ENCODE measurements around the gene INPP5A.

INPP5A gene

DNA sequence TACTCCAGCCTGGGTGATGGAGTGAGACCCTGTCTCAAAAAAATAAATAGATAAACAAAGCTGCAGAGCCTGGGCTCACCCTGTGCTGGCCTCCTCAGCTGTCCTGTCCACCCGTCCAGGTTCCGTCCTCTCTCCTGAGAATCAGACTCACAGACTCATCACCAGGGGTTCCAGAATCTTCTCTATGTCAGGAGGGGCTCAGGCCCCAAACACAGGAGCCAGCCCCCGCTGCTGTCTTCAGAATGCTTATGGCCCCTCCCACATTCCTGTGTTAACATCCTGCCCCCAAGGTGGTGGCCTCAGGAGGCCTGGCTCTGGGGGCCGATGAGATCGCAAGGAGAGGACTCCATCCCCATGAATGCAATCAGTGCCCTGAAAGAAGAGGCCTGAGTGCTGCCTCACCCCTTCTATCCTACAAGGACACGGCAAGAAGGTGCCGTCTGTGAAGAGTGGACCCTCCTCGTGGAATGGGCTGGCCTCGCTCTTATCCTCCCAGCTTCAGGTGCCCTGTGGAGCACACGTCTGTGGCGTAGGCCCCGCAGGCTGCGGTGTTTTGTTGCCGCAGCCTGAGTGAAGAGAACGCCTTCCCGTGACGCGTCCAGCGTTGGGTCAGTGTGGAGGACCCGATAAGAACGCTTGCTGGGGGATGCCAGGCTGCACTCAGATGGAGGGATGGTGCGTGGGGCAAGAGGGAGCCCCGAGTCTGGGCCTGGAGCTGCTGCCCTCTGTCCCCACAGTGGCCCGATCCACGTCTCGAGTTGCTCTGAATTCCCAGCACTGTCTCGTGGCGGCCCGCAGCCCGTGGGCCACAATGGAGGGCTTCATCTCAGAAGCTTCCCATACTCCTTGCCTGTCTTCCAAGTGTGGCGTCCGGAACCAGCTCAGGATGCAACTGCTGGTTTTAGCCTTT lies 77.1 kb downstream of the INPP5A start:
- FAIRE-seq (no peak), DNase-seq (ENCODE audit: insufficient read length, low spot score) (no peak)
- no peak for TF ChIP-seq POU2F2 (IDR thresholded peaks at IDR 0.05; ENCODE audit: low read depth, low read length)
- TF ChIP-seq POLR2AphosphoS5 (IDR thresholded peaks at IDR 0.05; ENCODE audit: low read depth, low read length), result no peak
- TF ChIP-seq PAX5 (IDR thresholded peaks at IDR 0.05; ENCODE audit: insufficient read depth, low read length, severe bottlenecking), result no peak
- no peak for TF ChIP-seq TAF1 (IDR thresholded peaks at IDR 0.05; ENCODE audit: low read depth, low read length)
- no peak for TF ChIP-seq SPI1 (IDR thresholded peaks at IDR 0.05; ENCODE audit: low read depth, low read length)
- TF ChIP-seq POLR2A (IDR thresholded peaks at IDR 0.05; ENCODE audit: low read depth, low read length), result no peak

- FAIRE-seq, result no peak
- DNase-seq (ENCODE audit: insufficient read length, low spot score), result no peak
- no peak for TF ChIP-seq PAX5 (IDR thresholded peaks at IDR 0.05; ENCODE audit: insufficient read depth, low read length, severe bottlenecking)
- TF ChIP-seq POU2F2 (IDR thresholded peaks at IDR 0.05; ENCODE audit: low read depth, low read length), result no peak
- TF ChIP-seq POLR2AphosphoS5 (IDR thresholded peaks at IDR 0.05; ENCODE audit: low read depth, low read length), result no peak
- no peak for TF ChIP-seq POLR2A (IDR thresholded peaks at IDR 0.05; ENCODE audit: low read depth, low read length)
- no peak for TF ChIP-seq TAF1 (IDR thresholded peaks at IDR 0.05; ENCODE audit: low read depth, low read length)
- TF ChIP-seq SPI1 (IDR thresholded peaks at IDR 0.05; ENCODE audit: low read depth, low read length), result no peak
Observed at GRCh38 chr10:132615341-132616169, 78.0 kb downstream of the INPP5A start.

DNA sequence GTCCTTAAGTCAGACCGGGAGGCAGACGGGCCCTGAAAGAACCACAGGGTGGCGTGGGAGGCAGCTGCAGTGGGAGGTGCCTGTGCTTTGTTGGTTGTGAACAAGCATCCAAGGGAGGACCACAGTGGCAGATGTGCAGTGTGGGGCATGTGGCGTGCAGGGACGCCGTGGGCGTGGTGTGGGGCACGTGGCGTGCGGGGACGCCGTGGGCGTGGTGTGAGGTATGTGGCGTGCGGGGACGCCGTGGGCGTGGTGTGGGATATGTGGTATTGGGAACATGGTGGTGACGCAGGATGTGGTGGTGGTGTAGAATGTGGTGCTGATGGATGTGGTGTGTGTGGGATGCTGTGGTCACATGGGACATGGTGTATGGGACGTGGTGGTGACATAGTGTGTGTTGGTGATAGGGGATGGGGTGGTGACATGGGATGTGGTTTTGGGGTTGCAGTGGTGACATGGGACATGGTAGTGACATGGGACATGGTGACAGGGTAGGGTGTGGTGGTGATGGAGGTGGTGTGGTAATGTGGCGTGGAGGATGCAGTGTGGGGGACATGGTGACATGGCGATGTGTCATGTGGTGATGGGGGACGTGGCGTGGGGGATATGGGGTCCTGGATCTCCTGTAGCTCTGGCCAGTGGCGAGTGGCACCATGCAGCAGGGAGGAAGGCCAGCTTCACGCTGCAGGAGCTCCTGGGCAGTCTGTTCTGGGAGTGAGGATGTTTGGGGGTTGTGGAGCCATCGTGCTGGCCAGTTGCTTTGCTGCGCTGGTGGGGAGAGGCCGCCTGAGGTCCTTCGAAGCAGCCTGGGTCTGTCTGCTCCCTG lies 78.8 kb downstream of the INPP5A start:
- TF ChIP-seq TAF1 (IDR thresholded peaks at IDR 0.05; ENCODE audit: low read depth, low read length), result no peak
- TF ChIP-seq POLR2AphosphoS5 (IDR thresholded peaks at IDR 0.05; ENCODE audit: low read depth, low read length), result no peak
- TF ChIP-seq POLR2A (IDR thresholded peaks at IDR 0.05; ENCODE audit: low read depth, low read length), result no peak
- no peak for TF ChIP-seq SPI1 (IDR thresholded peaks at IDR 0.05; ENCODE audit: low read depth, low read length)
- TF ChIP-seq POU2F2 (IDR thresholded peaks at IDR 0.05; ENCODE audit: low read depth, low read length), result no peak
- no peak for TF ChIP-seq PAX5 (IDR thresholded peaks at IDR 0.05; ENCODE audit: insufficient read depth, low read length, severe bottlenecking)
- DNase-seq (ENCODE audit: insufficient read length, low spot score) (no peak), FAIRE-seq (peak; percentile 80)

DNA sequence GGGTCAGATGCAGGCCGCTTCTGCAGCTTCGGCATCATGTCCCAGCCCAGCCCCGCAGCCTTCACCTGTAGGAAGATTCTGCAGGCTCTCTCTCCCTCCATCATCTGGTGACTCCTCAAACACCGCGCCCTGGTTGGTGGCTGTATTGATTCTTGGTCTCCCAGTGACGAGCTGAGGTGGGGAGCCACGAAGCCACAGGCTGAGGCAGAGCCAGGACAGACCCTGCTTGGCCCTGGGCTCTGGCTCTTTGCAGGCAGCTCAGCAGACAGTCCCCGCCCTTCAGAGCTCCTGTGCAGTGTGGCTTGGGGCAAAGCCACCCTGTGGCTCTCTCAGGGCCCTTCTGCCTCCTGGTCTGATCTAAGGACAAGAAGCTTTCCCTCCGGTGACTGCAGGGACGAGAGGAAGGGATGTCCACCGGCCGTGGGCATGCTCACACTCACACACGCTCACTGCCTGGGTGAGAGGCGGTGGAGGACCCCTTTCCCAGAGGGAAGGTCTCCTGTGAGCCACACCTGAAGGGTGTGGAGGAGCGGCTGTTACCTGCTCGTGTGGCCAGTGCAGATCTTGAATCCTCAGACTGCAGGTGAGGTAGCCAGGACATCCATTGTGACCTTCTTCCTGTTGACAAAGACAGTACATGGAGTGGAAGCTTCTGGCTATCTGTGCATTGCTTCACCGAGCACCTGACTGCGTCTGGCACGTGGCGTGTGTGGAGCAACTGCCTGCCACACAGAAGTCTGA lies 79.6 kb downstream of the INPP5A start:
- no peak for DNase-seq (ENCODE audit: insufficient read length, low spot score)
- no peak for FAIRE-seq
- TF ChIP-seq POU2F2 (IDR thresholded peaks at IDR 0.05; ENCODE audit: low read depth, low read length) (no peak), SPI1 (IDR thresholded peaks at IDR 0.05; ENCODE audit: low read depth, low read length) (no peak), PAX5 (IDR thresholded peaks at IDR 0.05; ENCODE audit: insufficient read depth, low read length, severe bottlenecking) (no peak), TAF1 (IDR thresholded peaks at IDR 0.05; ENCODE audit: low read depth, low read length) (no peak), POLR2A (IDR thresholded peaks at IDR 0.05; ENCODE audit: low read depth, low read length) (no peak), POLR2AphosphoS5 (IDR thresholded peaks at IDR 0.05; ENCODE audit: low read depth, low read length) (no peak)

GRCh38 chr10:132617737-132618052 lies 80.1 kb downstream of the INPP5A start:
- TF ChIP-seq TAF1 (IDR thresholded peaks at IDR 0.05; ENCODE audit: low read depth, low read length), result no peak
- TF ChIP-seq SPI1 (IDR thresholded peaks at IDR 0.05; ENCODE audit: low read depth, low read length), result no peak
- no peak for TF ChIP-seq PAX5 (IDR thresholded peaks at IDR 0.05; ENCODE audit: insufficient read depth, low read length, severe bottlenecking)
- no peak for TF ChIP-seq POU2F2 (IDR thresholded peaks at IDR 0.05; ENCODE audit: low read depth, low read length)
- TF ChIP-seq POLR2A (IDR thresholded peaks at IDR 0.05; ENCODE audit: low read depth, low read length), result no peak
- TF ChIP-seq POLR2AphosphoS5 (IDR thresholded peaks at IDR 0.05; ENCODE audit: low read depth, low read length), result no peak
- FAIRE-seq (no peak), DNase-seq (ENCODE audit: insufficient read length, low spot score) (no peak)

DNA sequence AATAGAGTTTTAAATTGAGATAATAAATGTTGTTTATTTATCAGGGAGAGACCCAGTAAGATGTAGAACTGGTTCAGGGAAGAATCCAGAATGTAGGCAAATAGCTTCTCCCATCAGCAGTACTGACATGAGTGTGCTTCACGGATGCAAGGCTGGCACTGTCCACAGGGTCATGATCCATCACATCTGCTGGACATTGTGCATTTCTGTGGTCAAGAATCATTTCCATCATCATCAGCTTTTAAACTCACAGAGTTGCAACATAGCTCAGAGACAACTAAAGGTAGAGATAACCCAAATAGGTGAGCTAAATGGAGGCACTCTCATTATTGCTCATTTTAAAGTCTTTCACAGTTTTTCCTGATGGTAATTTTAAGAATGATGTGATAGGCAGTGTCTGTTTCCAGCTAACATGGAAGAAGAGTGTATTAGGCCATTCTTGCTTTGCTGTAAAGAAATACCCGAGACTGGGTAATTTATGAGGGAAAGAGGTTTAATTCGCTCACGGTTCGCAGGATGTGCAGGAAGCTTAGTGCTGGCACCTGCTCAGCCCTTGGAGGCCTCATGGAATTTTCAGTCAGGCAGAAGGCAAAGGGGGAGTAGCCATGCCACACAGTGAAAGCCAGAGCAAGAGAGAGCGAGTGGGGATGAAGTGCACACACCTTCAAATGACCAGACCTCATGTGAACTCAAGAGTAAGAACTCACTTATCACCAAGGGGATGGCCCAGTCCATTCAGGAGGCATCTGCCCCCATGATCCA lies 80.8 kb downstream of the INPP5A start:
- DNase-seq (ENCODE audit: insufficient read length, low spot score) (no peak), FAIRE-seq (no peak)
- TF ChIP-seq POLR2AphosphoS5 (IDR thresholded peaks at IDR 0.05; ENCODE audit: low read depth, low read length) (no peak), SPI1 (IDR thresholded peaks at IDR 0.05; ENCODE audit: low read depth, low read length) (no peak), POLR2A (IDR thresholded peaks at IDR 0.05; ENCODE audit: low read depth, low read length) (no peak), POU2F2 (IDR thresholded peaks at IDR 0.05; ENCODE audit: low read depth, low read length) (no peak), TAF1 (IDR thresholded peaks at IDR 0.05; ENCODE audit: low read depth, low read length) (no peak), PAX5 (IDR thresholded peaks at IDR 0.05; ENCODE audit: insufficient read depth, low read length, severe bottlenecking) (no peak)

DNA sequence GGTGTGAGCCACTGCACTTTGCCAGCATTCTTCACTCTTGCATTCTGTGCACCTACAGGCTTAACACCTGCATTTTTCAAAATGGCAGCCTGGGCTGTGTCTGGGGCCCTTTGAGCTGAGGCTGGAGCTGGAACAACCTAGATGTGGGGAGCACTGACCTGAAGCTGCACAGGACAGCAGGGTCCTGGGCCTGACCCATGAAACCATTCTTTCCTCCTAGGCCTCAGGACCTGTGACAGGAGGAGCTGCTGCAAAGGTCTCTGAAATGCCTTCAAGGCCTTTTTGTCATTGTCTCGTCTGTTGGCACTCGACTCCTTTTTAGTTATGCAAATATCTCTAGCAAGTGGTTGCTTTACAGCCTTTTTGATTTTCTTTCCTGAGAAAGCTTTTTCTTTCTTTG lies 82.3 kb downstream of the INPP5A start:
- no peak for FAIRE-seq
- no peak for DNase-seq (ENCODE audit: insufficient read length, low spot score)
- TF ChIP-seq POLR2A (IDR thresholded peaks at IDR 0.05; ENCODE audit: low read depth, low read length) (no peak), PAX5 (IDR thresholded peaks at IDR 0.05; ENCODE audit: insufficient read depth, low read length, severe bottlenecking) (no peak), POLR2AphosphoS5 (IDR thresholded peaks at IDR 0.05; ENCODE audit: low read depth, low read length) (no peak)
